OCI-LY1 (cell line): ENCODE measurements around the gene PATJ.

Source experiments
- EZH2 ChIP-seq: fragments of 200-600 bp; sonication (generic), shearing (Covaris generic); IDR thresholded peaks from 2 replicates; pipeline ENCODE4 v1.8.0; 2017; ENCODE audit warnings: borderline replicate concordance, mixed run types, mild to moderate bottlenecking, antibody characterized with exemption, low read length, moderate library complexity, mixed read lengths
- TF ChIP-seq, protein P1 (sequence below): fragments of 200-600 bp; sonication (generic), shearing (Covaris generic); IDR thresholded peaks from 2 replicates; pipeline ENCODE4 v1.5.1; 2017; ENCODE audit warnings: mild to moderate bottlenecking, antibody characterized with exemption, low read length, moderate library complexity, mixed read lengths

GRCh38 chr1:61807606-61808140 is 65.4 kb downstream of the PATJ start:
- TF ChIP-seq, protein P1, sequence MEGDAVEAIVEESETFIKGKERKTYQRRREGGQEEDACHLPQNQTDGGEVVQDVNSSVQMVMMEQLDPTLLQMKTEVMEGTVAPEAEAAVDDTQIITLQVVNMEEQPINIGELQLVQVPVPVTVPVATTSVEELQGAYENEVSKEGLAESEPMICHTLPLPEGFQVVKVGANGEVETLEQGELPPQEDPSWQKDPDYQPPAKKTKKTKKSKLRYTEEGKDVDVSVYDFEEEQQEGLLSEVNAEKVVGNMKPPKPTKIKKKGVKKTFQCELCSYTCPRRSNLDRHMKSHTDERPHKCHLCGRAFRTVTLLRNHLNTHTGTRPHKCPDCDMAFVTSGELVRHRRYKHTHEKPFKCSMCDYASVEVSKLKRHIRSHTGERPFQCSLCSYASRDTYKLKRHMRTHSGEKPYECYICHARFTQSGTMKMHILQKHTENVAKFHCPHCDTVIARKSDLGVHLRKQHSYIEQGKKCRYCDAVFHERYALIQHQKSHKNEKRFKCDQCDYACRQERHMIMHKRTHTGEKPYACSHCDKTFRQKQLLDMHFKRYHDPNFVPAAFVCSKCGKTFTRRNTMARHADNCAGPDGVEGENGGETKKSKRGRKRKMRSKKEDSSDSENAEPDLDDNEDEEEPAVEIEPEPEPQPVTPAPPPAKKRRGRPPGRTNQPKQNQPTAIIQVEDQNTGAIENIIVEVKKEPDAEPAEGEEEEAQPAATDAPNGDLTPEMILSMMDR, result no peak
- TF ChIP-seq EZH2, result no peak
